Measurements from ENCODE around the gene SGMS2.

The SGMS2 gene

GRCh38 chr4:107801766-107802211 is 22.9 kb upstream of the SGMS2 start:
- H3K9ac ChIP-seq (ENCODE audit: low read length) = no peak overlapping the region
- H3K9me2 ChIP-seq (replicated peaks; ENCODE audit: insufficient read depth, low read length) = no peaks in the 10 kb centered on the region
- H3K36me3 ChIP-seq (replicated peaks; ENCODE audit: insufficient read depth, low read length) = no peaks in the 10 kb centered on the region
- H3F3A ChIP-seq (ENCODE audit: insufficient read depth, low read length) = no peaks in the 10 kb centered on the region
- no peak overlapping the region for H3K4me2 ChIP-seq (ENCODE audit: low read depth, low read length)
- no peak overlapping the region for H2AFZ ChIP-seq (ENCODE audit: low read length)
- H3K27ac ChIP-seq (ENCODE audit: low read length) = no peak overlapping the region
- H3K27me3 ChIP-seq (replicated peaks; ENCODE audit: insufficient read depth, low read length) = no peaks in the 10 kb centered on the region
- TF ChIP-seq CTCF (IDR thresholded peaks at IDR 0.05; ENCODE audit: low read length) (no peak), EZH2 (optimal IDR thresholded peaks at IDR 0.05; ENCODE audit: low read depth, low read length) (no peak)
- no peaks in the 10 kb centered on the region for H3K4me1 ChIP-seq (ENCODE audit: low read length)
- no peaks in the 10 kb centered on the region for H3K79me2 ChIP-seq (ENCODE audit: low read length)
- DNase-seq = no peak
- no peaks in the 10 kb centered on the region for H4K20me1 ChIP-seq (ENCODE audit: insufficient read depth, low read length)
- no peak overlapping the region for H3K4me3 ChIP-seq (ENCODE audit: low read length)
- H3K9me3 ChIP-seq (replicated peaks; ENCODE audit: insufficient read depth, low read length) = no peaks in the 10 kb centered on the region

GRCh38 chr4:107804956-107805355 is 19.8 kb upstream of the SGMS2 start:
- H3K27me3 ChIP-seq (replicated peaks; ENCODE audit: insufficient read depth, low read length) = no peaks in the 10 kb centered on the region
- TF ChIP-seq EZH2phosphoT487 (IDR thresholded peaks at IDR 0.05; ENCODE audit: low read length) = no peak

GRCh38 chr4:107806196-107806595 is 18.5 kb upstream of the SGMS2 start:
- no peak overlapping the region for H3K4me2 ChIP-seq (ENCODE audit: low read depth, low read length)
- no peaks in the 10 kb centered on the region for H3K9me3 ChIP-seq (replicated peaks; ENCODE audit: insufficient read depth, low read length)
- H3K27ac ChIP-seq (ENCODE audit: low read length) = no peak overlapping the region
- TF ChIP-seq EZH2phosphoT487 (IDR thresholded peaks at IDR 0.05; ENCODE audit: low read length) (no peak), EZH2 (optimal IDR thresholded peaks at IDR 0.05; ENCODE audit: low read depth, low read length) (no peak), CTCF (IDR thresholded peaks at IDR 0.05; ENCODE audit: low read length) (no peak)
- H3K9ac ChIP-seq (ENCODE audit: low read length) = no peak overlapping the region
- H3K4me1 ChIP-seq (ENCODE audit: low read length) = peaks cover 9% of the 10 kb centered on the region
- no peak overlapping the region for H2AFZ ChIP-seq (ENCODE audit: low read length)
- H3F3A ChIP-seq (ENCODE audit: insufficient read depth, low read length) = no peaks in the 10 kb centered on the region
- no peak overlapping the region for H3K4me3 ChIP-seq (ENCODE audit: low read length)
- no peaks in the 10 kb centered on the region for H3K27me3 ChIP-seq (replicated peaks; ENCODE audit: insufficient read depth, low read length)
- H4K20me1 ChIP-seq (ENCODE audit: insufficient read depth, low read length) = no peaks in the 10 kb centered on the region
- DNase-seq = no peak
- H3K9me2 ChIP-seq (replicated peaks; ENCODE audit: insufficient read depth, low read length) = no peaks in the 10 kb centered on the region
- no peaks in the 10 kb centered on the region for H3K36me3 ChIP-seq (replicated peaks; ENCODE audit: insufficient read depth, low read length)
- no peaks in the 10 kb centered on the region for H3K79me2 ChIP-seq (ENCODE audit: low read length)

More at GRCh38 chr4:107804956-107805355, 19.8 kb upstream of the SGMS2 start:
- H3K4me3 ChIP-seq (ENCODE audit: low read length) = no peak overlapping the region
- H3K27ac ChIP-seq (ENCODE audit: low read length) = no peak overlapping the region
- no peaks in the 10 kb centered on the region for H3K36me3 ChIP-seq (replicated peaks; ENCODE audit: insufficient read depth, low read length)
- DNase-seq = no peak
- H3K9ac ChIP-seq (ENCODE audit: low read length) = no peak overlapping the region
- no peaks in the 10 kb centered on the region for H3K9me3 ChIP-seq (replicated peaks; ENCODE audit: insufficient read depth, low read length)
- no peaks in the 10 kb centered on the region for H3F3A ChIP-seq (ENCODE audit: insufficient read depth, low read length)
- H3K4me2 ChIP-seq (ENCODE audit: low read depth, low read length) = no peak overlapping the region
- no peaks in the 10 kb centered on the region for H3K4me1 ChIP-seq (ENCODE audit: low read length)
- no peaks in the 10 kb centered on the region for H3K9me2 ChIP-seq (replicated peaks; ENCODE audit: insufficient read depth, low read length)
- H3K79me2 ChIP-seq (ENCODE audit: low read length) = no peaks in the 10 kb centered on the region
- H2AFZ ChIP-seq (ENCODE audit: low read length) = no peak overlapping the region
- no peaks in the 10 kb centered on the region for H4K20me1 ChIP-seq (ENCODE audit: insufficient read depth, low read length)

GRCh38 chr4:107808572-107808971 is 16.2 kb upstream of the SGMS2 start:
- TF ChIP-seq EZH2 (optimal IDR thresholded peaks at IDR 0.05; ENCODE audit: low read depth, low read length) (no peak), CTCF (IDR thresholded peaks at IDR 0.05; ENCODE audit: low read length) (no peak), EZH2phosphoT487 (IDR thresholded peaks at IDR 0.05; ENCODE audit: low read length) (no peak)
- Histone ChIP-seq H3K27ac (ENCODE audit: low read length) (no peak overlapping the region), H3K9me3 (replicated peaks; ENCODE audit: insufficient read depth, low read length) (no peaks in the 10 kb centered on the region), H3K9ac (ENCODE audit: low read length) (no peak overlapping the region), H3K36me3 (replicated peaks; ENCODE audit: insufficient read depth, low read length) (no peaks in the 10 kb centered on the region), H2AFZ (ENCODE audit: low read length) (no peak overlapping the region), H3K4me3 (ENCODE audit: low read length) (no peak overlapping the region), H3K9me2 (replicated peaks; ENCODE audit: insufficient read depth, low read length) (no peaks in the 10 kb centered on the region), H3K4me2 (ENCODE audit: low read depth, low read length) (no peak overlapping the region), H3K4me1 (ENCODE audit: low read length) (peaks cover 9% of the 10 kb centered on the region), H3K79me2 (ENCODE audit: low read length) (no peaks in the 10 kb centered on the region), H3K27me3 (replicated peaks; ENCODE audit: insufficient read depth, low read length) (no peaks in the 10 kb centered on the region), H3F3A (ENCODE audit: insufficient read depth, low read length) (no peaks in the 10 kb centered on the region), H4K20me1 (ENCODE audit: insufficient read depth, low read length) (no peaks in the 10 kb centered on the region)
- no peak for DNase-seq
